Activated T-helper 17 cell treated with anti-CD3 and anti-CD28 coated beads, Interleukin-2, amount 50 U/mL, for 72 hours (primary cell): ENCODE measurements around the gene KIRREL3. TPM values are rescaled to one million over a fixed set of nuclear protein-coding genes. Genes with fewer than 3 reads are reported as not detected.

Experiments
- ATAC-seq: fragments of 150-1000 bp; cut with Tn5 transposase; replicated peaks from 2 replicates; pipeline ENCODE4 v1.10.0; 2021; ENCODE audit warnings: mild to moderate bottlenecking, moderate library complexity
- H3K27ac Mint-ChIP-seq: one replicate; pipeline ENCODE4 v1.8.0; 2022; ENCODE audit warnings: mixed read lengths
- H3K27me3 Mint-ChIP-seq: one replicate; pipeline ENCODE4 v1.8.0; 2022; ENCODE audit warnings: mixed read lengths
- H3K36me3 Mint-ChIP-seq: one replicate; pipeline ENCODE4 v1.8.0; 2022; ENCODE audit warnings: low read depth, mild to moderate bottlenecking, mixed read lengths
- H3K4me1 Mint-ChIP-seq: one replicate; pipeline ENCODE4 v1.8.0; 2022; ENCODE audit warnings: mixed read lengths
- H3K4me3 Mint-ChIP-seq: one replicate; pipeline ENCODE4 v1.8.0; 2022; ENCODE audit warnings: mild to moderate bottlenecking, mixed read lengths
- H3K9me3 Mint-ChIP-seq: one replicate; pipeline ENCODE4 v1.8.0; 2022; ENCODE audit warnings: mixed read lengths
- total RNA-seq, 2 donors: library from RNA; stranded (reverse); gene quantifications; one replicate each; pipeline ENCODE4 v1.2.3, GENCODE V29; 2022

The KIRREL3 gene
- total RNA-seq, 2 donors from 2014 or later = not detected

GRCh38 chr11:126732981-126733380, 267.6 kb downstream of the KIRREL3 start:
- H3K36me3 Mint-ChIP-seq = no peaks in the 10 kb centered on the region
- no peak for ATAC-seq
- H3K4me3 Mint-ChIP-seq = no peak overlapping the region
- H3K27me3 Mint-ChIP-seq = peaks cover 8% of the 10 kb centered on the region
- H3K4me1 Mint-ChIP-seq = peaks cover 4% of the 10 kb centered on the region
- H3K27ac Mint-ChIP-seq = no peak overlapping the region
- peaks cover 6% of the 10 kb centered on the region for H3K9me3 Mint-ChIP-seq

GRCh38 chr11:126731576-126732142, 268.9 kb downstream of the KIRREL3 start:
- H3K9me3 Mint-ChIP-seq = peaks cover 6% of the 10 kb centered on the region
- no peaks in the 10 kb centered on the region for H3K36me3 Mint-ChIP-seq
- ATAC-seq = no peak
- H3K27me3 Mint-ChIP-seq = peaks cover 11% of the 10 kb centered on the region
- H3K4me3 Mint-ChIP-seq = no peak overlapping the region
- peaks cover 4% of the 10 kb centered on the region for H3K4me1 Mint-ChIP-seq
- no peak overlapping the region for H3K27ac Mint-ChIP-seq

GRCh38 chr11:126727381-126727780, 273.2 kb downstream of the KIRREL3 start:
- Mint-ChIP-seq H3K9me3 (peaks cover 6% of the 10 kb centered on the region), H3K27ac (no peak overlapping the region), H3K27me3 (peaks cover 8% of the 10 kb centered on the region), H3K4me1 (no peaks in the 10 kb centered on the region), H3K4me3 (no peak overlapping the region), H3K36me3 (no peaks in the 10 kb centered on the region)
- no peak for ATAC-seq

- Mint-ChIP-seq H3K4me1 (no peaks in the 10 kb centered on the region), H3K9me3 (peaks cover 6% of the 10 kb centered on the region), H3K27ac (no peak overlapping the region), H3K4me3 (no peak overlapping the region), H3K36me3 (no peaks in the 10 kb centered on the region), H3K27me3 (peaks cover 12% of the 10 kb centered on the region)
- no peak for ATAC-seq
Measured at GRCh38 chr11:126725521-126725920, 275.0 kb downstream of the KIRREL3 start.

- Mint-ChIP-seq H3K9me3 (peaks cover 2% of the 10 kb centered on the region), H3K27ac (no peak overlapping the region), H3K36me3 (no peaks in the 10 kb centered on the region), H3K4me3 (no peak overlapping the region), H3K27me3 (peaks cover 9% of the 10 kb centered on the region), H3K4me1 (no peaks in the 10 kb centered on the region)
- no peak for ATAC-seq
Measured at GRCh38 chr11:126725043-126725442, 275.5 kb downstream of the KIRREL3 start.

- Mint-ChIP-seq H3K9me3 (no peaks in the 10 kb centered on the region), H3K27me3 (peaks cover 18% of the 10 kb centered on the region), H3K4me1 (no peaks in the 10 kb centered on the region)
Measured at GRCh38 chr11:126723665-126724045, 276.9 kb downstream of the KIRREL3 start.

GRCh38 chr11:126722956-126723664, 277.5 kb downstream of the KIRREL3 start:
- H3K27me3 Mint-ChIP-seq = peaks cover 18% of the 10 kb centered on the region
- no peak overlapping the region for H3K27ac Mint-ChIP-seq
- H3K36me3 Mint-ChIP-seq = no peaks in the 10 kb centered on the region
- no peak overlapping the region for H3K4me3 Mint-ChIP-seq
- H3K4me1 Mint-ChIP-seq = no peaks in the 10 kb centered on the region
- ATAC-seq = peak; percentile 26
- no peaks in the 10 kb centered on the region for H3K9me3 Mint-ChIP-seq

More at GRCh38 chr11:126723665-126724045, 276.9 kb downstream of the KIRREL3 start:
- Mint-ChIP-seq H3K27ac (no peak overlapping the region), H3K4me3 (no peak overlapping the region), H3K36me3 (no peaks in the 10 kb centered on the region)
- no peak for ATAC-seq

- Mint-ChIP-seq H3K27me3 (peaks cover 18% of the 10 kb centered on the region), H3K27ac (no peak overlapping the region), H3K9me3 (no peaks in the 10 kb centered on the region), H3K4me3 (no peak overlapping the region), H3K4me1 (no peaks in the 10 kb centered on the region), H3K36me3 (no peaks in the 10 kb centered on the region)
- peak; percentile 19 for ATAC-seq
Measured at GRCh38 chr11:126722006-126722736, 278.4 kb downstream of the KIRREL3 start.

GRCh38 chr11:126720539-126721235, 279.9 kb downstream of the KIRREL3 start:
- no peak overlapping the region for H3K27ac Mint-ChIP-seq
- no peaks in the 10 kb centered on the region for H3K9me3 Mint-ChIP-seq
- no peaks in the 10 kb centered on the region for H3K36me3 Mint-ChIP-seq
- no peaks in the 10 kb centered on the region for H3K4me1 Mint-ChIP-seq
- ATAC-seq = no peak
- H3K27me3 Mint-ChIP-seq = peaks cover 15% of the 10 kb centered on the region
- no peak overlapping the region for H3K4me3 Mint-ChIP-seq

GRCh38 chr11:126719740-126720139, 280.8 kb downstream of the KIRREL3 start:
- Mint-ChIP-seq H3K9me3 (no peaks in the 10 kb centered on the region), H3K27me3 (peaks cover 15% of the 10 kb centered on the region), H3K4me1 (no peaks in the 10 kb centered on the region), H3K27ac (no peak overlapping the region), H3K4me3 (no peak overlapping the region), H3K36me3 (no peaks in the 10 kb centered on the region)
- no peak for ATAC-seq

- no peaks in the 10 kb centered on the region for H3K36me3 Mint-ChIP-seq
- no peaks in the 10 kb centered on the region for H3K9me3 Mint-ChIP-seq
- H3K4me1 Mint-ChIP-seq = no peaks in the 10 kb centered on the region
- no peak overlapping the region for H3K27ac Mint-ChIP-seq
- peaks cover 20% of the 10 kb centered on the region for H3K27me3 Mint-ChIP-seq
- no peak overlapping the region for H3K4me3 Mint-ChIP-seq
- no peak for ATAC-seq
Measured at GRCh38 chr11:126718276-126718675, 282.3 kb downstream of the KIRREL3 start.

- Mint-ChIP-seq H3K36me3 (no peaks in the 10 kb centered on the region), H3K4me3 (no peak overlapping the region), H3K27me3 (peaks cover 27% of the 10 kb centered on the region), H3K9me3 (no peaks in the 10 kb centered on the region), H3K27ac (no peak overlapping the region), H3K4me1 (no peaks in the 10 kb centered on the region)
- ATAC-seq = no peak
Measured at GRCh38 chr11:126716456-126717083, 284.0 kb downstream of the KIRREL3 start.

GRCh38 chr11:126713806-126714205, 286.8 kb downstream of the KIRREL3 start:
- H3K4me1 Mint-ChIP-seq = no peaks in the 10 kb centered on the region
- no peak for ATAC-seq
- H3K9me3 Mint-ChIP-seq = no peaks in the 10 kb centered on the region
- no peak overlapping the region for H3K4me3 Mint-ChIP-seq
- H3K27me3 Mint-ChIP-seq = peaks cover 23% of the 10 kb centered on the region
- H3K36me3 Mint-ChIP-seq = no peaks in the 10 kb centered on the region
- no peak overlapping the region for H3K27ac Mint-ChIP-seq

GRCh38 chr11:126711977-126712625, 288.5 kb downstream of the KIRREL3 start:
- H3K27ac Mint-ChIP-seq = no peak overlapping the region
- H3K27me3 Mint-ChIP-seq = peaks cover 26% of the 10 kb centered on the region
- no peaks in the 10 kb centered on the region for H3K36me3 Mint-ChIP-seq
- H3K9me3 Mint-ChIP-seq = no peaks in the 10 kb centered on the region
- H3K4me3 Mint-ChIP-seq = no peak overlapping the region
- no peak for ATAC-seq
- no peaks in the 10 kb centered on the region for H3K4me1 Mint-ChIP-seq
